Transverse colon (tissue), 4 donors: Measurements from ENCODE around the gene CAPN5. TPM values are rescaled to one million over a fixed set of nuclear protein-coding genes. Genes with fewer than 3 reads are reported as not detected.

Experiments
- DNase-seq: peaks from one replicate; pipeline ENCODE4 v3.0.0-alpha.2; 2019
- H3K27ac ChIP-seq, 4 donors: fragments of 200-600 bp; sonication (generic); 2 replicates each; pipeline ENCODE4 v1.5.1; 2016 to 2018; ENCODE audit warnings: inconsistent platforms in 4 of 4
- H3K27me3 ChIP-seq: fragments of 200-600 bp; sonication (generic); 2 replicates; pipeline ENCODE4 v1.5.1; 2017; ENCODE audit warnings: inconsistent platforms
- H3K36me3 ChIP-seq, 4 donors: fragments of 200-600 bp; sonication (generic); 2 replicates each; pipeline ENCODE4 v1.5.1; 2017 to 2019; ENCODE audit warnings: inconsistent platforms in 4 of 4
- H3K4me1 ChIP-seq, 4 donors: fragments of 200-600 bp; sonication (generic); 2 replicates each; pipeline ENCODE4 v1.5.1; 2017 to 2020; ENCODE audit warnings: inconsistent platforms in 4 of 4
- H3K4me3 ChIP-seq, 4 donors: fragments of 200-600 bp; sonication (generic); 1 replicate in 1 of 4; 2 replicates in 3 of 4; pipeline versions ENCODE4 v1.5.1 to v1.6.1; 2017 to 2019; ENCODE audit warnings: inconsistent platforms in 4 of 4
- H3K9me3 ChIP-seq, 2 donors: fragments of 200-600 bp; sonication (generic); 2 replicates each; pipeline ENCODE4 v1.5.1; 2017 to 2019; ENCODE audit warnings: inconsistent platforms in 2 of 2
- EP300 ChIP-seq: sonication (generic); formaldehyde crosslinking; IDR thresholded peaks from one replicate; pipeline ENCODE4 v1.6.1; 2017; ENCODE audit warnings: antibody characterized with exemption, low read depth
- POLR2A ChIP-seq: fragments of 450-650 bp; IDR thresholded peaks from one replicate; pipeline ENCODE4 v1.6.1; 2016; ENCODE audit warnings: antibody characterized with exemption, mild to moderate bottlenecking, moderate library complexity
- POLR2AphosphoS5 ChIP-seq, 3 donors: sonication (generic); formaldehyde crosslinking; IDR thresholded peaks; one replicate each; pipeline ENCODE4 v1.6.1; 2016; ENCODE audit warnings: antibody characterized with exemption in 3 of 3
- WGBS, 2 donors: methylation state at CpG; one replicate each; pipeline ENCODE4 v1.1.5; 2018; ENCODE audit warnings: low coverage in 1 of 2; 5-methylcytosine and 5-hydroxymethylcytosine counted together
- in situ Hi-C, 4 donors: fragments of 200-750 bp; cut with MboI; loops; one replicate each; pipeline versions ENCODE4 v1.15.0 to v1.15.1; 2017; ENCODE audit warnings: low sequenced_read_pairs in 3 of 4, low pct_ligation_motif_present in 1 of 4, low pct_unique_long_range_greater_than_20kb in 1 of 4
- intact Hi-C: fragments of 100-400 bp; cut with DNase I; formaldehyde crosslinking; loops from one replicate; pipeline ENCODE4 v1.15.1; 2023; ENCODE audit warnings: low total_unique reads
- total RNA-seq, 4 donors: library from RNA; depleted of rRNA; stranded (reverse); fragments of >200 nt; gene quantifications; one replicate each; pipeline ENCODE4 v1.1.0, GENCODE V29; 2016
- TF ChIP-seq, protein P1 (sequence below), 5 experiments: fragments of 200-600 bp in 3 of 5; fragments of 450-650 bp in 2 of 5; sonication (generic) in 3 of 5; IDR thresholded peaks; 1 replicate in 2 of 5; 2 replicates in 3 of 5; pipeline ENCODE4 v1.5.1; 2016 to 2017; ENCODE audit warnings: antibody characterized with exemption in 5 of 5, inconsistent platforms in 3 of 5, mild to moderate bottlenecking in 2 of 5, moderate library complexity in 1 of 5

The CAPN5 gene
- total RNA-seq, 4 donors from 2014 or later, result 210 to 290 (median 214) TPM

- in situ Hi-C loops, result loop anchor here in 1 of 4 donors (10.0 kb wide), 1 partner anchor 48 kb away; no protein-coding TSS in a partner anchor
Observed at GRCh38 chr11:77136784-77137420, 70.1 kb downstream of the CAPN5 start.

GRCh38 chr11:77137421-77137820 is 70.7 kb downstream of the CAPN5 start:
- TF ChIP-seq, protein P1, sequence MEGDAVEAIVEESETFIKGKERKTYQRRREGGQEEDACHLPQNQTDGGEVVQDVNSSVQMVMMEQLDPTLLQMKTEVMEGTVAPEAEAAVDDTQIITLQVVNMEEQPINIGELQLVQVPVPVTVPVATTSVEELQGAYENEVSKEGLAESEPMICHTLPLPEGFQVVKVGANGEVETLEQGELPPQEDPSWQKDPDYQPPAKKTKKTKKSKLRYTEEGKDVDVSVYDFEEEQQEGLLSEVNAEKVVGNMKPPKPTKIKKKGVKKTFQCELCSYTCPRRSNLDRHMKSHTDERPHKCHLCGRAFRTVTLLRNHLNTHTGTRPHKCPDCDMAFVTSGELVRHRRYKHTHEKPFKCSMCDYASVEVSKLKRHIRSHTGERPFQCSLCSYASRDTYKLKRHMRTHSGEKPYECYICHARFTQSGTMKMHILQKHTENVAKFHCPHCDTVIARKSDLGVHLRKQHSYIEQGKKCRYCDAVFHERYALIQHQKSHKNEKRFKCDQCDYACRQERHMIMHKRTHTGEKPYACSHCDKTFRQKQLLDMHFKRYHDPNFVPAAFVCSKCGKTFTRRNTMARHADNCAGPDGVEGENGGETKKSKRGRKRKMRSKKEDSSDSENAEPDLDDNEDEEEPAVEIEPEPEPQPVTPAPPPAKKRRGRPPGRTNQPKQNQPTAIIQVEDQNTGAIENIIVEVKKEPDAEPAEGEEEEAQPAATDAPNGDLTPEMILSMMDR (IDR thresholded peaks at IDR 0.05), result no peak
- TF ChIP-seq EP300 (no peak), POLR2A (no peak), POLR2AphosphoS5 (IDR thresholded peaks at IDR 0.05) (no peak)
- Histone ChIP-seq H3K4me3 (no peak overlapping the region), H3K4me1 (peaks cover 0 to 13% (median 0%) of the 10 kb centered on the region in 4 donors), H3K36me3 (no peaks in the 10 kb centered on the region), H3K9me3 (no peaks in the 10 kb centered on the region), H3K27ac (no peak overlapping the region), H3K27me3 (peaks cover 9% of the 10 kb centered on the region)
- no peak for DNase-seq
- in situ Hi-C loops, result loop anchor here in 1 of 4 donors (10.0 kb wide), 1 partner anchor 47 kb away; no protein-coding TSS in a partner anchor
- 86 to 87% methylated on average over 5 to 11 of the region's 11 CpGs for WGBS, 2 donors
- intact Hi-C loops, result loop anchor here (10.0 kb wide), 1 partner anchor 417 kb away; no protein-coding TSS in a partner anchor

More at GRCh38 chr11:77136784-77137420, 70.1 kb downstream of the CAPN5 start:
- Histone ChIP-seq H3K4me1 (peaks cover 0 to 13% (median 0%) of the 10 kb centered on the region in 4 donors), H3K27ac (no peak overlapping the region), H3K4me3 (no peak overlapping the region), H3K36me3 (no peaks in the 10 kb centered on the region), H3K27me3 (peaks cover 9% of the 10 kb centered on the region), H3K9me3 (no peaks in the 10 kb centered on the region)
- DNase-seq, result no peak
- TF ChIP-seq POLR2AphosphoS5 (IDR thresholded peaks at IDR 0.05) (no peak), POLR2A (no peak), EP300 (no peak)
- TF ChIP-seq, protein P1 (IDR thresholded peaks at IDR 0.05), result no peak
- intact Hi-C loops, result loop anchor here (10.0 kb wide), 1 partner anchor 418 kb away; no protein-coding TSS in a partner anchor
- 61% methylated on average over 12 of the region's 12 CpGs; no CpG with 5 or more reads in 1 of the 2 donors for WGBS, 2 donors

DNA sequence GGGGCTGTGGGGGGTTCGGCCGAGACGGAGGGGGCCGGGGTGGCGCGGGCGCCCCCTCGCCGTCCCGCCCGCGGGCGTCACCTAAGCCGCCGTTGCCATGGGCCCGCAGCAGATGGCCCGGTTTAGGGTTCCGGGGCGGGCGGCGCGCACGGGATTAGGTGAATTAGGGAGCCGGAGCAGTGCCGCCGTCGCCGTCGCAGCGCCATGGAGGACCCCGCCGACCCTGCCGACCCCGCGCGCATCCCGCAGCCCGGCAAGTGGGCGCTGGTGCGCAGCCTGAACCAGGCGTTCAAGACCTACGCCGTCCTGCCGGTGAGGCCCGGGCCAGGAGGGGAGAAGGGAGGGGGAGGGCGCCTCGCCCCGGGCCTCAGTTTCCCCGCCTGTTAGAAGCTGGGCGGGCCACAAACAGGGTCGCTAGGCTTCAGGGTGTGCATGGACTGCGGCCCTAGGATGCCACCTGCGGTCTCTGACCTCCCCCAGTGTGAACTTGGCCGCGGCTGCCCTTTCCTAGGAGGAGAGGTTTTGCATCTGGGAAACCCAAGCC is 71.4 kb downstream of the CAPN5 start:
- Histone ChIP-seq H3K4me1 (peaks cover 0 to 13% (median 0%) of the 10 kb centered on the region in 4 donors), H3K27ac (no peak overlapping the region), H3K4me3 (no peak overlapping the region), H3K36me3 (no peaks in the 10 kb centered on the region), H3K27me3 (peaks cover 9% of the 10 kb centered on the region), H3K9me3 (no peaks in the 10 kb centered on the region)
- in situ Hi-C loops (loop anchor here in 1 of 4 donors (10.0 kb wide), 1 partner anchor 47 kb away; no protein-coding TSS in a partner anchor), intact Hi-C loops (loop anchor here (10.0 kb wide), 1 partner anchor 417 kb away; no protein-coding TSS in a partner anchor)
- TF ChIP-seq, protein P1 (IDR thresholded peaks at IDR 0.05), result no peak
- no peak for TF ChIP-seq EP300
- TF ChIP-seq POLR2A, result no peak
- no peak for TF ChIP-seq POLR2AphosphoS5 (IDR thresholded peaks at IDR 0.05)
- no peak for DNase-seq
- WGBS, 2 donors, result 83% methylated on average over 45 of the region's 55 CpGs; no CpG with 5 or more reads in 1 of the 2 donors

DNA sequence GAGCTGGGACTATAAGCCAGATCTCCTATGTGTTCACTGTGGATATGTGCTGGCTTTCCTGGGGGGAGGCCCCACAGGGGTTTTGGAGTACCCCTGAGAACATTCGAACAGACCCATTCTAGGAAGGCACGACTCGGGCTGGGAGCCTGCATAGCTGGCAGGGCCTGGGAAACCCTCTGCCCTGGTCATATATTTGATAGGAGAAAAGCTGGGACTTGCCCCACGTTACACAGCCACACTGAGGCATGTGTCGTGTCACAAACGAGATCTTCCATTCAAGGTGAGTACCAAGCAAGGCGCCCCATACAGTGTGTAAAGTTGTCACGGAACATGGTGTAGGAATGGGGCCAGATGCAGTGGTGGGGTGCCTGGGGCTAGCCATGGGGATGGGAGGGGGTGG is 72.4 kb downstream of the CAPN5 start:
- H3K27ac ChIP-seq, result no peak overlapping the region
- in situ Hi-C loops (loop anchor here in 1 of 4 donors (10.0 kb wide), 1 partner anchor 46 kb away; no protein-coding TSS in a partner anchor), intact Hi-C loops (loop anchor here (10.0 kb wide), 1 partner anchor 416 kb away; no protein-coding TSS in a partner anchor)
- TF ChIP-seq, protein P1 (IDR thresholded peaks at IDR 0.05), result no peak
- no peak for TF ChIP-seq POLR2A
- no peak for TF ChIP-seq EP300
- no peak for TF ChIP-seq POLR2AphosphoS5 (IDR thresholded peaks at IDR 0.05)
- H3K27me3 ChIP-seq, result peaks cover 9% of the 10 kb centered on the region
- peaks cover 0 to 13% (median 0%) of the 10 kb centered on the region in 4 donors for H3K4me1 ChIP-seq
- no peaks in the 10 kb centered on the region for H3K36me3 ChIP-seq
- H3K4me3 ChIP-seq, result no peak overlapping the region
- 87 to 96% methylated on average over 3 to 8 of the region's 8 CpGs for WGBS, 2 donors
- no peaks in the 10 kb centered on the region for H3K9me3 ChIP-seq
- DNase-seq, result no peak
